NCI-H345 treated with DMSO at 0.1 percent for 48 hours (cell line): Measurements from ENCODE around the gene NHSL1.

ENCODE experiments used
- DNase-seq: peaks from one replicate; lab custom pipeline; 2025; ENCODE audit not compliant: unreplicated experiment; lab: John Stamatoyannopoulos, UW

NHSL1 gene

DNA sequence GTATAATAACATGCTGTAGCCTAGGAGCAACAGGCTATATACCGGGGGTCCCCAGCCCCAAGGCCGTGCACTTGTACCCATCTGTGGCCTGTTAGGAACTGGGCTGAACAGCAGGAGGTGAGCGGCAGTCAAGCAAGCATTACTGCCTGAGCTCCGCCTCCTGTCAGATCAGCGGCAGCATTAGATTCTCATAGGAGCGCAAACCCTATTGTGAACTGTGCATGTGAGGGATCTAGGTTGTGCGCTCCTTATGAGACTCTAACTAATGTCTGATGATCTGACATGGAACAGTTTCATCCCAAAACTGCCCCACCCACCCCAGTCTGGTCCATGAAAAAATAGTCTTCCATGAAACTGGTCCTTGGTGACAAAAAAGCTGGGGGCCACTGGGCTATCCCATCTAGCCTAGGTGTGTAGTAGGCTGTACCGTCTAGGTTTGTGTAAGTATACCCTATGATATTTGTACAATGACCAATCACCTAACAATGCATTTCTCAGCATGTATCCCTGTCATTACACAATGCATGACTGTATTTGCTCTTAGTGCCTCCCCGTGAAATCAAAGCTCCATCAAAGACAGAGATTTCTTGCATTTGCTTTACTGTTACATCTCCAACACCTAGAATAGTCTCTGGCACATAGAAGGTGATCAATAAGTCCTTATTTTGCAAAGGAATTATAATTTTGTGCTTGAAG lies 30.8 kb downstream of the NHSL1 start:
- DNase-seq, result no peak

- no peak for DNase-seq
Measured at GRCh38 chr6:138467901-138468300, 31.4 kb downstream of the NHSL1 start.

DNA sequence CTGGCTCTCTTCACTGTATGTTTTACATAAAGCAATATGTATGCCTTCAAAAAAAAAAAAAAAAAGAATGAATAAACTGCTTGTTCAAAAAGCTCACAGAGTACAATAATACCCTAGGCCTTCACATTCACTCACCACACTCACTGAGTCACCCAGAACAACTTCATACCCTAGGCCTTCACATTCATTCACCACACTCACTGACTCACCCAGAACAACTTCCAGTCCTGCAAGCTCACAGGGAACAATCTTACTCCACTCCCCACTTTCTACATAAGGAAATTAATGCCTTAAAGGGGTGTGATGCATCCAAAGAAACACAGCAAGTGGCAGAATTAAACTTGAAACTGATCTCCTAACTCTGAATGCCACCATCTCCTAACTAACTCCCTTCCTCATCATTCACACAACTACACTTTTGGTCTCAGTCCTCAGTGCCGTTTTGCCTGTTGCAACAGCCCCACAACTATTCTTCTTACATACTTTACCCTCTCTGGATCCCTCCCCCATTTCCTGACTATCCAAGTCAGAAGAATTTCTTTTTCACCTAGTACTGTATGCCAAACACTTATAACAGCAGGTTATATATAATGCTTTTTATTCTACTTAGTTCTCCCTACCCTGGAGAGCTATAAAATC lies 34.2 kb downstream of the NHSL1 start:
- no peak for DNase-seq

DNA sequence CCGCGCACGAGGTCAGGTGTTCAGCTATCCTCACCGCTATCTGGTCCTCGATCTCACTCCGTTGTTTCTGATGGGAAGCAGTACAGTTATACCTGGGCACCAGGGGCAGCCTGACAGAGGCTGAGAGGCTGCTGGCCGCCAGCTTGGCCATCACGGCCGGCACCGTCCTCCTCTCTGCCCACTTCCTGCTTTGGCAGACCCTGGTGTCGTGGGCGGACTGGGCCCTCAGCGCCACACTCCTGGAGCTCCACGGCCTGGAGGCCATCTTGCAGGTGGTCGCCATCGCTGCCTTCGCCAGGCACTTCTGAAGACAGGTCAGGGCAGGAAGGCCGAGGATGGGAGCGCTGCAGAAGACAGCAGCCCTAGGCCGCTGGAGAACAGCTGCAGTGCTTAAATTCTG lies 35.2 kb downstream of the NHSL1 start:
- DNase-seq, result no peak

- DNase-seq, result no peak
Measured at GRCh38 chr6:138461647-138462046, 37.6 kb downstream of the NHSL1 start.

DNA sequence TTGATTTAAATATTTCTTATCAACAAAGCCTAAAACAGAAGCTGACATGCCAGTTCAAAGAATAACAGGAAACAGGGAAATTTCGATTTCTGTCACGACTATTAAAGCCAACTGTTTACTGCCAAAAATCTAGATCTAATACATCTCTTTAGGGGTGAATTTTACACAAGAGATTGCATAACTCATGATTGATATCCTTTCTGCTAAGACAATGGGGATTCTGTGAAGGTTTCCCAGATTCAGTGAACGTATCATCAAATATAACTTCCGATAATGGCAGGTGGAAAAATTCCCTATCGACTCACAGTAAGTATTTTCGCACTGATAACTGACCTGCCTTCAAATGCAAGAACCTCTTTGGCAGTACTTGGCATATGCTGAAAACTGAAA lies 42.9 kb downstream of the NHSL1 start:
- DNase-seq, result no peak

DNA sequence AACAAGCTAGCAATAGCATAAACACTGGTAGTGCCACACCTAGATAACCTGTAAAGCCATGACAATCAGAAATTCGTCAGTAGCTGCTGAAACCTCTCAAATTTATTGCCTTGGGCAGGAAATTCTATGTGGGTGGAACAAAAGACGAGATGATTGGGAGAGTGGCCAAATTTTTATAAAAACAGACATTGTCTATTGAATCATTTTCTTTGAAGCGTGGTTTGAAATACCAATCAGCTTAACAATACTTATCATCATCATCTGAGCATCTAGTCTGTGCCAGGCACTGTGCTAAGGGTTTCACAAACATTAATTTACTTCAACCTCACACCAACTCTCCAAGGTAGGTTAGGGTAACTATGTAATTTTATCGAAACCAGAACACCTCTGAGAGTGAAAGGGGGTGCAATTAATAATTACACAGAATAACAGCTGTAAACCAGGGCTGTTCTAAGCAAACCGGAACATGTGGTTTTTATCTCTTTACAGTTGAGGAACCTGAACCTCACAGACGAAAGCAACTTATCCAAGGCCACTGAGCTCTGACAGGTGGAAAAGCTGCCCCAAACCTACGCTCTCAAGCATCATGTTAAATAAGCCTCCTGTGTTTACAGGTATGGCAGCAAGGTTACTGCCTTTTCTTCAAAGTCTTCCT lies 43.4 kb downstream of the NHSL1 start:
- no peak for DNase-seq

GRCh38 chr6:138454981-138455706 lies 44.1 kb downstream of the NHSL1 start:
- no peak for DNase-seq

DNA sequence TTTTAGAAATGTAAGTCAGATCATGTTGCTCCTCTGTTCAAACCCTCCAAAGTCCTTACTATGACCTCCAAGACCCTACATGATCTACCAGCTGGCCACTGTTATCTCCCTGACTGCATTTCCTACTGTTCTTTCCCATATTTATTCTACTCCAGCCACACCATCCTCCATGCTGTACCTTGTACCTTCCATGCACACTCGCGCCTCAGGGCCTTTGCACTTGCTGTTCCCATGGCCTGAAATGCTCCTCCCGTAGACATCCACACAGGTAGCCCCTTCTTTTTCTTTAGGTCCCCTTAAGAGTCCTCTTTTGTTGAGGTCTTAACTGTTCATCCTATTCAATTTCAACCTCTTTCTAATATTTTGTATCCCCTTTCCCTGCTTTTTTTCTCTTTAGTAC lies 48.3 kb downstream of the NHSL1 start:
- DNase-seq, result no peak

DNA sequence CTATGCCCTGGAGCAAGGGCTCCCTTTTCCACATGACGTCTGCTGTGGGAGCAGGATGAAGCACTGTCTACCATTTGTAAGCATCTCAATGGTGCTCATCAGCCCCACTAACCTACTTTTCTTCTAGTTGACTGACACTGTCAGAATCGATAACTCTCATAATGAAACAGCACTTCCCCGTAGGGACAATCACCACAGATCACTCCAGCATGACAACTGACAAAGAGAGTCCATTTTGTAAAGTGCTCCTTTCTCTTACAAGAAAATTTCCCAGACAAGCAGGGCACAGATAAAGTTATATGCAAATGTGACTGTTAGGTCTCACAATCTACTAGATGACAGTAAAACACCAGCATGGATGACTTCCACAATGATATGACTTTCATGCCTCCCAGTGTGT lies 48.8 kb downstream of the NHSL1 start:
- no peak for DNase-seq

DNA sequence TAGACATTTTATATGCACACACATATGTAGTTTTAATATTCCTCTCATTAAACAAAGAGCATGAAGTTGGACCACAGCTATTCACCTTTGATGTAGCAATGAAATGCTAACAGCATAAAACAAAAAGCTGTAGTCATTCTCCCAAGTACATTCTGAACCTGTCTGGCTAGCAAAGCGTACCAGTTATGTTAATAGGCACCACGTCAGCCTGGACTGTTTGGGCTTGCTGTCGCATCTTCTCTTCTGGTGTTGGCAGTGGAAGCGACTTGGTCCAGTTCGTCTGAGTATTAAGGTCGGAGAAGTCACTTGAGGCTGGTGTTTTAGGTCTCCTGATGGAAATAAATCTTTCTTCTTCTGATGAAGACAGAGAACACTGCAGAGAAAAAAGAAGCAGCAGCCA lies 52.5 kb downstream of the NHSL1 start:
- DNase-seq, result no peak

- DNase-seq, result no peak
Measured at GRCh38 chr6:138443979-138444378, 55.3 kb downstream of the NHSL1 start.

DNA sequence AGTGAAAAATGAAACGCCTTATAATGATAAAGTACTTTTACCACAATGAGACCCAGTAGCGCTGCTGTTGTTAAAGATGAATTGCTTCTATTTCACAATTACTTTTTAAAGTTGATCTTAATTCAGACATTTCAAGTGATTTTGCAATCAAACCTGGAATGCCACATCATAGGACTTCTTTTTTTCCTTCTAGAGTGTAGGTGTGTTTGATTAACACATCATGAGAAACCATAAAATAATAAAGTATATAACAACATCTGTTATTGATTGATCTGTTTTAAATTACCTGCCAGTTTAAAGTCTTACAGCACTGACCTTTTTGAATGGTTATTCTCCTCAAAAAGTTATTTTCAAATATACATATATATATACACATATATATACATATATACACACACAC lies 56.6 kb downstream of the NHSL1 start:
- no peak for DNase-seq

GRCh38 chr6:138441965-138442364 lies 57.3 kb downstream of the NHSL1 start:
- DNase-seq, result no peak

DNA sequence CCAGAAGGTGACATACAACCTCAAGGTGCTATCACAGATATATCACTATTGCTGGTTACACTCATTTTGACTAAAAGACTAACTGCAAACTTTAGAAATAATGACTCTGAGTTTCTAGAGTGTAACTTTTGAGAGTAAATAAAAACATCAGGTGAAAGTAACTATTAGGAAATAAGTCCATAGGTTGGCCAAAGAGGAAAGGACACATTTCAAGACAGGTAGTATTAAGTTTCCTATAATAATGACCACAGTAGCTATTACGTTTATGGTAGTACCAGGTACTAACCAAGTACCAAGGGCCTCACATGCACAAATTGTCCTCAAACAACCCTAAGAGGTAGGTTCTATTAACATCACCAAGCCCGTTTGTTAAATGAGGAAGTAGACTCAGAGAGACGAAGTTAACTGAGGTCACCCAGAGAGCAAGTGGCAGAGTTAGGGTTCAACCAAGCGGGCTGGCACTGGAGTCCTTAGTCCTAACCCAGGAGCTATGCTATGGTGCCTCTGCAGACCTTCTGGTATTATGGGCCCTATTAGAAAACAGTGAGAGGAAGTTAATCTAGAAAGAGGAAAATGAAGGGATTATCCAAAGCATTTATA lies 58.4 kb downstream of the NHSL1 start:
- no peak for DNase-seq

DNA sequence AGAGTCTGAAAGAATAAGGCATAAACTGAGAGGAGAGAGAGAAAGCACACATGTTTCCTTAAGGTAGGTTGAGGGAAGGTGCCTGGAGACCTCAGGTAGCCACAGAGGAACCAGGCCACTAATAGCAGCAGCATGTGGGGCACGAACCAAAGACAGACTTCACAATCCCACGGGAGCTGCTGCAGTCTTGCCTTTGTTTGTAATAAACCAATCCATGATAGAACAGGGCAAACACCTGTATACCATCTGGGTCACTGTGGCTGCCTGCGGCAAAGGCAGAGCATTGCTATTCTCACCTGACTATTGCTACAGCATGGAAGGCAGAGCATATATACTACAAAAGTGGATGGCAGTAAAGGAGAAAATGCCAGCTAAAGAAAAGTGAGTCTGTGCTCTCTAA lies 59.0 kb downstream of the NHSL1 start:
- no peak for DNase-seq

GRCh38 chr6:138439546-138439945 lies 59.7 kb downstream of the NHSL1 start:
- DNase-seq, result no peak

- DNase-seq, result no peak
Measured at GRCh38 chr6:138434925-138435324, 64.4 kb downstream of the NHSL1 start.

- no peak for DNase-seq
Measured at GRCh38 chr6:138434096-138434495, 65.2 kb downstream of the NHSL1 start.

GRCh38 chr6:138432063-138432356 lies 67.3 kb downstream of the NHSL1 start:
- no peak for DNase-seq

DNA sequence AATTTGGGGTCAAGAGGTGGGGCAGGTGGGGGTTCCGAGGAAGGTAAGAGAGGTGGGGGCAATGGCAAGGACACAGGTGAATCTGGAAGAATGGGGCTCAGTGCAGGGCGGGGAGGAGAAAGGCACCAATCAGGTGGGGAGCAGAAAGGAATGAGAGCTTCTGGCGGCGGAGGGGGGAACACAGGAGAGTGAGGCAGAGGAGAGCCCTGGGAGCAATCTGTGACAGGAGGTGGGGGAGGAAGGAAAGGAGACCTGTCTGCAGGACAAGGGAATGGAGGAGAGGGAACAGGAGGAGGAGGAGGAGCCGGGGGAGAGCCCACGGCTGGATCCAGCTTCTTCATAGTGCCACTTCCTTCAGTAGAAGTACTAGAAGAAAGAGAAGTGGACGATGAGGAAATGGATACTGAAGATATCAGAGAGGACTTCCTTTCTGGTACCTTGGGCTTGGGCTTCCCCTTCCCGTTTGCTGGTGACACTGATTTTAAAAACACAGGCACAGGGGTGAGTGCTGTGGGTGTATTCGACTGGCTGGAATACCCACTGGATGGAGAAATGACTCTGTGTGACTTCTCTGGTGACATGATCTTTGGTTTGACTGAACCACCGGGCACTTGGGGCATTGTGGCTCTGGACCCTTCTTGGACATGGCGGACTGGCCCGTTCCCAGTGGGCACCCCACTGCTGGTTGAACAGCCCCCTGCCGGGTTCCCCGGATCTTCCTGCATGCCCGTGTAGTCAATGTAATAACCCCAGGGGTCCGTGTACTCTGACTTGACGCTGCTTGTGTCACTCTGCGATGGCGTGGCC lies 67.8 kb downstream of the NHSL1 start:
- DNase-seq, result no peak
